GM19193 (cell line): ENCODE results near the gene UGT1A5.

Experiments used
- POLR2A ChIP-seq: IDR thresholded peaks from 4 replicates; pipeline ENCODE4 v1.6.1; 2011; ENCODE audit not compliant: insufficient read depth, insufficient read length; ENCODE audit errors: extremely low read depth

The UGT1A5 gene

GRCh38 chr2:233817995-233818638 is 105.4 kb downstream of the UGT1A5 start:
- TF ChIP-seq POLR2A: no peak

DNA sequence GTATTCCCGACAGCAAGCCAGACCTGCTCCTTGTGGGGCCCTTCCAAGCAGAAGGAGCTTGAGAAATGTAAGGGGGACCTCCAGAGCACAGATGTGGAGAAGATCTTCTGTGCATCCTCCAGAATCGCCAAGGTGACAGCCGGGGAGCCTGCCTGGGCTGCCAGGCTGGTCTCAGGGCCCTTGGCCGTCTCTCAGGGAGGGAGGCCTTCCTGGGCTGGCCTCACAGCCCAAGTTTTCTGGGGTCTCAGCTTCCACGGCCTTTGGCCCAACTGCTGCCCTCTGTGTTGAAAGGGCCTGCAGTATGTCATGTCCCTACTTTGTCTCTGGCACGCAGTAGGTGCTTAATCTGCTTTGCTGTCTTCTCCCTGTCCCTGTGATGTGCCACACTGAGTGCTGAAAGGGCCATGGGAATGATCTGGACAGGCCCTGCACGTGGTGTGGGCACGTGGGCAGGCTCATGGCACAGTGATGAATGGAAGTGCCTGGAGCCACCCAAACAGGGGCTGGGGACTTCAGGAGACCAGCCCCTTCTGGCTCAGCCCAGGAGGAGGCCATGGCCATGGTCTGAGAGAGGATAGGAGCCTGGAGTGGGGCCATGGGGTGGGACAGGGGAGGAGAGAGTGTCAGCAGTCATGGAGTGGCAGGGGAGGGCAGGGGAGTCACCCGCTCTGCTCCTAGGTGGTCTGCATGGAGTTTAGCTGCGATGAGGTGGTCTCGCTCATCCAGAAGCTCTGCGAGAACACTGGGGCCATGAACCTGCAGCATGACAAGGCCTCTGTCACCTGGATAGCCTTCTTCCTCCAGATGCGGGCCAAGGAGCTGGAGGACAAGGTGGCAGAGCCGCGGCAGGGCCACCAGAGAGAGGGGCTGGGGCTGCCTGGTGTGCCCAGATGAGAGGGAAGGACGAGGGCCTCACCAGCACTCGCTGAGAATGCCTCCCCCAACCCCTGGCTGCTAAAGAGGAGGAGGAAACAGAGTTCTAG is 106.2 kb downstream of the UGT1A5 start:
- no peak for TF ChIP-seq POLR2A

- TF ChIP-seq POLR2A: no peak
Measured at GRCh38 chr2:233819884-233820773, 107.4 kb downstream of the UGT1A5 start.

GRCh38 chr2:233820774-233821105 is 108.0 kb downstream of the UGT1A5 start:
- TF ChIP-seq POLR2A: no peak

- TF ChIP-seq POLR2A: no peak
Measured at GRCh38 chr2:233821196-233821595, 108.5 kb downstream of the UGT1A5 start.

GRCh38 chr2:233821709-233822100 is 109.0 kb downstream of the UGT1A5 start:
- TF ChIP-seq POLR2A: no peak

DNA sequence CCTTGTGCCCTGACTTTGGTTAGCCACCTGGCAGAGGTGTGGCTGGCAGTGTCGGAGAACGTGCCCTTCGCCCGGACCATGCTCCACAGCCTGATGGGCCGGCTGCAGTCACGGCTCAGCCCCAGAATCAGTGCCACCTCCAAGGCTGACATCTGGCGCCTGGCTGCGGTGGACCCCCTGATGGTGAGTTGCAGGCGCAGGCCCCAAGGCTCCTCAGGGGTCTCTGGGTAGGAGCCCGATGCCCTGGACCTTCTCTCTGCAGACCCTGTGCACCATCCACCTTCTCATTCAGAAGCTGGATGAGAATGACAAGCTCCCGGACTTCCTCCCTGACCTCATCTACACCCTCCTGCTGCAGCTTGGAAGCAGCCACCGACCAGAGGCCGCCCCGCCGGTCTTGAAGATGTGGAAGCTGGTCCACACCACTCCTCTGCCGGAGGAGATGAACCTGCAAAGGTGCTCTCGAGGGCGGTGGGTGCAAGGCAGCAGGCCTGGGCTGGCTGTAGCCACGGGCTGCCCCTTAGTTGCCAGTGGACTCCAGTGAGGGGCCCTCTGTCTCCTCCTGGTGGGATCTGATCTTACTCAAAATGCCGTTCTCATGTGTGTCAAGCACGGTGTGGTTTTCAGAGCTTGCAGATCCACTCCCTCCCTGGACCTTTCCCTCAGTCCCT is 109.5 kb downstream of the UGT1A5 start:
- TF ChIP-seq POLR2A: no peak
